GM19328 (cell line): ENCODE data around the gene TMUB2.

Experiments
- ATAC-seq: cut with Tn5 transposase; IDR thresholded peaks from one replicate; pipeline ENCODE4 v1.9.1; 2021; ENCODE audit warnings: mild to moderate bottlenecking, moderate library complexity; ENCODE audit not compliant: unreplicated experiment

TMUB2 gene

GRCh38 chr17:44200478-44201155 lies 13.8 kb downstream of the TMUB2 start:
- ATAC-seq, result no peak

- ATAC-seq, result no peak
Observed at GRCh38 chr17:44202756-44203155, 16.0 kb downstream of the TMUB2 start.

- ATAC-seq, result no peak
Observed at GRCh38 chr17:44203731-44204440, 17.1 kb downstream of the TMUB2 start.

GRCh38 chr17:44204441-44204882 lies 17.7 kb downstream of the TMUB2 start:
- no peak for ATAC-seq

GRCh38 chr17:44205962-44206824 lies 19.4 kb downstream of the TMUB2 start:
- ATAC-seq, result no peak

- no peak for ATAC-seq
Observed at GRCh38 chr17:44206825-44207155, 20.0 kb downstream of the TMUB2 start.

GRCh38 chr17:44207319-44207718 lies 20.5 kb downstream of the TMUB2 start:
- no peak for ATAC-seq

- ATAC-seq, result no peak
Observed at GRCh38 chr17:44207743-44208142, 21.0 kb downstream of the TMUB2 start.

- ATAC-seq, result no peak
Observed at GRCh38 chr17:44209786-44210341, 23.1 kb downstream of the TMUB2 start.

- ATAC-seq, result peak; percentile 59
Observed at GRCh38 chr17:44210342-44211192, 23.8 kb downstream of the TMUB2 start.

- ATAC-seq, result no peak
Observed at GRCh38 chr17:44211281-44212265, 24.8 kb downstream of the TMUB2 start.

- ATAC-seq, result no peak
Observed at GRCh38 chr17:44212507-44213402, 26.0 kb downstream of the TMUB2 start.

GRCh38 chr17:44213403-44214229 lies 26.8 kb downstream of the TMUB2 start:
- no peak for ATAC-seq

- no peak for ATAC-seq
Observed at GRCh38 chr17:44214230-44214494, 27.4 kb downstream of the TMUB2 start.

- ATAC-seq, result no peak
Observed at GRCh38 chr17:44214896-44215295, 28.1 kb downstream of the TMUB2 start.

- ATAC-seq, result no peak
Observed at GRCh38 chr17:44216173-44216572, 29.4 kb downstream of the TMUB2 start.

- ATAC-seq, result no peak
Observed at GRCh38 chr17:44216694-44217093, 29.9 kb downstream of the TMUB2 start.
